ENCODE results near the gene PWWP2B.

PWWP2B gene

DNA sequence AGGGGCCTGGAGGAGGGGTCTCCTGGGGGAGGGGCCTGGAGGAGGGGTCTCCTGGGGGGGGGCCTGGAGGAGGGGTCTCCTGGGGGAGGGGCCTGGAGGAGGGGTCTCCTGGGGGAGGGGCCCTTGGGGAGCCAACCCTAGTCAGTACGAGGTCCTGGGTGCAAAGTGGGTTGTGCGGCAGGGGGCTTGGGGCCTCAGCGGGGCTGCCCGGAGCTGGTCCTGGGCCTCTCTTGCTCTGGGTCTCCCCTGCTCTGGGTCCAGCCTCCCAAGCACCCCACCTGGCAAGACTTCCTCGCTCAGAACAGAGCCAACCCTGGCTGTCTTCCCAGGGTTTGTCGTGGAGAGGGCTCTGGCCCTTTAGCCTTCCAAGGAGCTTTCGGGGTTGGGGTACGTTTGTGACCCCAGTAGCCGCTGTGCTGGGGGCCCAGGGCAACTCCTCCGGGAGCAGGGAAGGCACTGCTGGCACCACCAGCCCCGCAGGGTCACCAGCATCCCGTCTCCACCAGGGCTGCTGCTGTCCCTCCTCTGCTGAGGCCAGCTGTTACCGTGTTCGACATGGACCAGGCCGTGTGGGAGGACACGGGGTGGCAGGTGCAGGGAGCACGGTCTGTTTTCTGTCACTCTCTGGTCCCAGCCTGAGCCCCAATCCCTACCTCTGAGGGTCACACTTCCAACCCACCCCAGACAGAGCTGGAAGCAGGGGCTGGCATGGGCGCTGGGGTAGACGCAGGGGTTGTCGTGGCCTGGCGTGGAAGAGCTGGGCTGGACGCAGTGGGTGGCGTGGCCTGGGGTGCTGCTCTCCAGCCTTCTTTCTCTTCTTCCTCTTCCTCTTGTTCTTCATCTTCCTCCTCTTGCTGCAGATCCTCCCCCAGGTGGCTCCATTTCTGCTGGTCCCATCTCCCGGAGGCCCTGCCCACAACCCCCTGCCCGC is 22.8 kb downstream of the PWWP2B start:
- no peak for DNase-seq (ENCODE audit: low read depth)

DNA sequence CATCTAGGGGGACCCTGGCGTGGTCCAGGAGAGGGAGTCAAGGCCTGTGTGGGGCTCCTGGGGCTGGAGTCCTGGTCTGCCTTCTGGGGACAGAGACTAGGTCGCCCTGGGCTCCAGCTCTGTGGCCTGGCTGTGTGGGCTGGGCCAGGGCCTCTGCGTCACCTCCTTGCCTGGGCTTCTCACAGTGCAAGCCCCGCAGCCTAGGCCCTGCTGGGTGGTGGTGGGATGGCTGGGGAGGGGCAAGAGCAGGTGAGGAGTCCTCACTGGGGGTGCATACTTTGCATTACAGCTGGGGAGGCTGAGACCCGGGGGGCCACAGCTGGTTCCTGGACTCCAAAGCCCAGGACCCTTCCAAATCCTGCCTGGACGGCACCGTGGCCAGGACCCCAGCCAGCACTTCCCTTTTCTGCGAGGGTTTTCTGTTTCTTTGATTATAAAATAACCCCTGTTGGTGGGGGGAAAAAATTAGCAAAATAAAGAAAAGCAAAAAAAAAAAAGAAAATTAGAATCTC is 23.5 kb downstream of the PWWP2B start:
- DNase-seq (ENCODE audit: low read depth) = no peak

DNA sequence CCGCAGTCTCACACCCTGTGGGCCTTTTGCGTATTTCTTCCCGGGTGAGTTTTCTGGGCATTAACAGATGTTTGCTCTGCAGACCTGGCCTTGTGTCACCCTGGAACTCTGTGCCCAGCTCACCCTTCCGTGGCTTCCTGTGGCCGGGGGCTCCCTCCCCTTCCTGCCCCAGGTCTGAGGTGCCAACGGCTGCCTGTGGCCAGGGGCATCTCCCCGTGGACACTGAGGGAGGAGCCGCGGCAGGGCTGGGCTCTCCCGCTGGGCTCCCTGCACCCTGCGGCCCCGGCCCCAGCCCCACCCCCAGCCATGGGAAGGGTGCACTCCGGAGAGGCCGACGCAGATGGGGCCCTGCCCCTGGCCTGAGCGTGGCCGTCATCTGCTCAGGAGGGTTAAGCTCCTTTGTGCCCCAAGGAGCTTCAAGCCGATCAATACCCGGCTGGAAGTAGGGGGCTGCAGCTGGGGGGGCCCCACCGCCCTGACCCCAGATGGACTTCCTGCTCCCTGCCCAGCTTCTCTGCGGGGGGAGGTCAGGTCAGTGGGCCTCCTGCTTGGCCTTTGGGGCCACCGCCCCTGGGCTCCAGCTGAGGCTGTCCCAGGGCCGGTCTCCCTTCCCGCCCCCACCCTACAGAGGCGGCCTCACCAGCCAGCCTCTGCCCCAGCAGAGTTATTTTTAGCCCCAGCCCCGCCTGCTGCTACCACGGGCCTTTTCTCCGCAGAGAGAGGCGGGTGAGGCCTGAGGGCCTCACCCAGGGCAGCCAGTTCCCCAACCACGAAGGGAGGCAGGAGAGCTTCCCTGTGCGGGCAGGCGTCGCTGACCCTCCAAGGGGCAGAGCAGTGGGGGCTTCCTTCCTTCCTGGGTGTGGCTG is 24.2 kb downstream of the PWWP2B start:
- DNase-seq (ENCODE audit: low read depth) = no peak

DNA sequence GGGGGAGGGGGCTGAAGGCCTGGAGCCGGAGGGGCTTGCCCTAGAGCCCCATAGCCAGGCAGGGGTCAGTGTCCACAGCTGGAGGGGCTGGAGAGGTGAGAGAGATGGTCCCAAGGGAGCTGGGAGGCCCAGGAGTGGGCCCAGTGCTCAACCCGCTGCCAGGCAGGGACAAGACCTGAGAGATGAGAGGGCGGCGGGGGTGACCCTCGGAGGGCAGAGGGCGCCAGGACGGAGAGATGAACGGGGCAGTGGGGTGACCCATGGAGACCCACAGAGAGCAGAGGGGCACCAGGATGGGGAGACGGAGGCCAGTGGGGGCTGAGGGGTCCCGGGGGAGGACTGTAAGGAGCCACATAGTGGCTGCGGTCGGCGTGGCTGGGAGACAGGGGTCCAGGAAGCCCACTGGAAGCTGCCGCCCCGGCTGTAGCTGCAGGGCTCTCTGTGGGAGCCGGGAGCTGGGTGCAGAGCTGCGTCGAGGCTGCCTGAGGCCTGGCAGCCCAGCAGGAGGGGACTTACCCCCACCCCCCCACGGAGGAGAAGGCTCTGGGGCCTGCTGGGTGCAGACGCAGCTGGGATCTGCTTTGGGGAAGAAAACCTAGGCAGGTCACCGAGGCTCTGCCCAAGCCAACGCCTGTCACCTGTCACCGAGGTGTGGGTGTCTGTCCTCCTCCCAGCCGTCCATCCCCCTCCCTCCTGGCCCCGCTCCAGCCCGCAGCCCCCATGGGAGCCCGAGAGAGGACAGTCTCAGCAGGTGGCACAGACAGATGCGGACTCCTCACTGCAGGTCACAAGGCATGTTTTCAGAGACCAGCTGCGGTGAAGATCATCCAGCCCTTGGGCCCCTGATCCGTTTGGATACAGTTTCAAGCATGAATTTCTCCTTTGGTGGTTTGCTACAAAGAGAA is 25.1 kb downstream of the PWWP2B start:
- DNase-seq (ENCODE audit: low read depth) = no peak

DNA sequence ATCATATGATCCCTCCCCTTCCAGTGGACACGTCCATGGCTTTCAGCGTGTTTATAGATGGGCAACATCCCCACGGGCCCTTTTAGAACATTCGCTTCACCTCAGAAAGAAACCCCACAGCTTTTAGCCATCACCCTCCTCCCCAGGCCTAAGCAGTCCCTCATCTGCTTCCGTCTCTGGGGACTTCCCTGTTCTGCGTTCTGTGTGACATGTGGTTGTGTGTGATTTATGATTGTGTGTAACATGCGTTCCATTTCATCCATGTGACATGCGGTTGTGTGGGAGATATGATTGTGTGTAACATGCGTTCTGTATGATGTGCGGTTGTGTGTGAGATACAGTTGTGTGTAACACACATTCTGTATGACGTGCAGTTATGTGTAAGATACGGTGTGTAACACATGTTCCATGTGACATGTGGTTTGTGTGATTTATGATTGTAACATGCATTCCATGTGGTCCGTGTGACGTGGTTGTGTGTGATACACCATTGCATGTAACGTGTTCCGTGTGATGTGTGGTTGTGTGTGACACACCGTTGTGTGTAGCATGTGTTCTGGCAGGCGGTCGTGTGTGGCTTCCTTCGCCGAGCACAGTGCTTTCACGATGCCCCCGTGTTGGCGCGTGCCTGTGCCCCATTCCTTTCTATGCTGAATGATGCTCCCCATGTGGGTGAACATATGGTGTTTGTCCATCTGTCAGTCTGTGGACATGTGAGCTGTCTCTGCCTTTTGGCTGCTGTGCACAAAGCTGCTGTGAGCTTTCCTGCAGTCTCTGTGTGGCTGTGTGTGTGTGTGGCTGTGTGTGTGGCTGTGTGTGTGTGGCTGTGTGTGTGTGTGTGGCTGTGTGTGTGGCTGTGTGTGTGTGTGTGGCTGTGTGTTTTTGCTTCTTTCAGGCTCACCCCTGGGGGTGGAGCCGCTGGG is 26.2 kb downstream of the PWWP2B start:
- no peak for DNase-seq (ENCODE audit: low read depth)

DNA sequence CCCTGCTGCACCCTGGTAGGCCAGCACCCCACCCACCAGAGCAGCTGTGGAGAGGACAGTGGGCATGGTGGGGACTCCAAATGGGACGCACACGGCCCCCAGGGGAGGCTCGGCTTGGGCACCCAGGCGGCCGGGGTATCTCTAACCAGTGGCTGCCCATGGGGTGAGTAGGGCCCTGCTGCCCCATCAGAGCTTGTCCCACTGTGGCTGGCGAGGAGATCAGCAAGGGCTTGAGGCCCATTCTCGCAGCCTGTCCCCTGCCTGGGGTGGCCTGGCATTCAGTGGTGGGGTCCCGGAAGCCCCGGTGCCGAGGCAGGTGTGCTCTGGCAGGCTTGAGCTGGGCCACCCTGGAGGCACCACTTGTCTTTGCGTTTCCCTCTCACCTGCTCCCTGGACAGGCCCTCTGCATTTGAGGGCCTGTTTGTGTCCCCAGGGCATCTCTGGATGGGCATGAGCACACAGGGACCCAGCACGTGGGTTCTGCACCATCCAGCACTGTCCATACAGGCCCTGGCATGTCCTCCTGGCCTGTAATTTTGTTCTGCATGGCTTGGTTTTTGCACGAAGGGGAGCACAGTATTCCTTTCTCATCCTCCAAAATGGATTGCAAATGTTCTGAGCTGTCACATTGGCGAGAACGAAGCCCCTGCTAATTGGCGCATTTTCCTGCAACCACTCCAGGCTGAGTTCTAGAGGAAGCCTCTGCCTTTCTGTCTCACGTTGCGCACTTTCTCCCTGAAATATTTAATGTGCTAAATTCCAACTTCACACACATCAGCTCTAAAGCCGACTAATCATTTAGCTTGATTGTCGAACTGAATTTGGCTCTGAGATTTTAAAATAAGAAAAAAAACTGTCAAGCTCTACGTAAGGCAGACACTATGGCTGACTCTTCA is 27.2 kb downstream of the PWWP2B start:
- DNase-seq (ENCODE audit: low read depth) = no peak

DNA sequence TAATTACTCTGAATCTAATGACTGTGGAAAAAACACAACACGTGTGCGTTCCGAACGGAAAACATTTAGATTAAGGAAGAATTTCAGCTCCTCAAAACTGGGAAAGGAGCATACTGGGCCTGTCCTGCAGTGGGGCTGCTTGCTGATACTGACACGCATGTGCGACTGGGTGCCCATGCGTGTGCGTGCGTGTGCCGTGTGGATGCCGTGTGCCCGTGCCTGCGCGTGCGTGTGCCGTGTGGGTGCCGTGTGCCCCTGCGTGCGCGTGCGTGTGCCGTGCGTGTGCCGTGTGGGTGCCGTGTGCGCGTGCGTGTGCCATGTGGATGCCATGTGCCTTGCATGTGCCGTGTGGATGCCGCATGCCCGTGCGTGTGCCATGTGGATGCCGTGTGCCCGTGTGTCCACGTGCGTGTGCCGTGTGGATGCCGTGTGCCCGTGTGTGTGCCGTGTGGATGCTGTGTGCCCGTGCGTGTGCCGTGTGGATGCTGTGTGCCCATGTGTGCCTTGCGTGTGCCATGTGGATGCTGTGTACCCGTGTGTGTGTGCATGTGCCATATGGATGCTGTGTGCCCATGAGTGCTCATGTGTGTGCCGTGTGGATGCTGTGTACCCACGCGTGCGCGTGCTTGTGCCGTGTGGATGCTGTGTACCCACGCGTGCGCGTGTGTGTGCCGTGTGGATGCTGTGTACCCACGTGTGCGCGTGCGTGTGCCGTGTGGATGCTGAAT is 28.2 kb downstream of the PWWP2B start:
- no peak for DNase-seq (ENCODE audit: low read depth)

DNA sequence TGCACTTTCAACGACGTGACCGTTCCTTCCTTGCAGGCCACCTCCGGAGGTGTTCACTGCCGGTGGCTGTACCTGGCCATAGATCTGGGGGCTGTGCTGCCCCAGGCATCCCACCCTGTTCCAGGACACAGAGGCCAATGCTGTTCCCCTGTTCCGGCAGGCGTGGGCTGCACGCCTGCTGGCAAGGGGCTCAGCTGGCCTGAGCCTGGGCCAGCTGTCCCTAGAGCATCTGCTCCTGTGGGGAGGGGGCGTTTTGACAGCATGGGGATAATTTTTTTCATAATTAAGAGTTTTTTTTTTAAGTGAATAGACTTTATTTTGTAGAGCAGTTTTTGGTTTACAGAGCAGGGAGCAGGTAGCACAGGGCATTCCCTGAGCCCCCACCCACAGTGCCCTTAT is 28.8 kb downstream of the PWWP2B start:
- no peak for DNase-seq (ENCODE audit: low read depth)

DNA sequence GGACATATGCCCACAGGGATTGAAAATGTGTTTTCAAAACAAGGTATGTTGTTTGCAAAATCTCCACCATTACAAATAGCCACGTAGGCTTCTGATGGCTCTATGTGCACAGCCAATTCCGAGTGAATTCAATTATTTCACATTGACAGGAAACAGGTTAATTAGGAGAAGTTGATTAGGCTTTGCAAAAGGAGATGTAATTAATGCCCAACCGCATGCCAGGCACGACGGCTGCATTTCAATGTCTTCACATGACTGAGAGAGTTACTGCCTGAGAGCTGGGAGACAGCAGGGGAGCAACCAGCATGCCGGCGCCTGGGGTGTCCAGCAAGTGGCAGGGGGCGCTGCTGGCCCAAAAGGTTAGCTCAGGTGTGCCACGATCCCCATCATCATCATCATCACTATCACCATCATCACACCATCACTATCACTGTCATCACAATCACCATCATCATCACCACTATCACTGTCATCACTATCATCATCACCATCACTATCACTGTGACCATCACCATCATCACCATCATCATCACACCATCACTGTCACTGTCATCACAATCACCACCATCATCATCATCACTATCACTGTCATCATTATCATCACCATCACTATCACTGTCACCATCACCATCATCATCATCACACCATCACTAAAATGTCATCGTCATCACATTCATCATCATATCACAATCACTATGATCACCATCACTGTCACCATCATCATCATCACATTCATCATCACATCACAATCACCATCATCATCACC is 30.2 kb downstream of the PWWP2B start:
- no peak for DNase-seq (ENCODE audit: low read depth)

DNA sequence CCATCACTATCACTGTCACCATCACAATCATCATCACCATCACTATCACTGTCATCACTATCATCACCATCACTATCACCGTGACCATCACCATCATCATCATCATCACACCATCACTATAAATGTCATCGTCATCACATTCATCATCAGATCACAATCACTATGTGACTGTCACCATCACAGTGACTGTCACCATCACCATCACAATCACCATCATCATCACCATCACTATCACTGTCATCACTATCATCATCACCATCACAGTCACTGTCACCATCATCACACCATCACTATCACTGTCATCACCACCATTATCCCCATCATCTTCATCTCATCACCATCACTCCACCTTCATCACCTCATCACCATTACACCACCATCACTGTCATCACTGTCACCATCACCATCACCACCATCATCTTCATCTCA is 31.0 kb downstream of the PWWP2B start:
- no peak for DNase-seq (ENCODE audit: low read depth)

DNA sequence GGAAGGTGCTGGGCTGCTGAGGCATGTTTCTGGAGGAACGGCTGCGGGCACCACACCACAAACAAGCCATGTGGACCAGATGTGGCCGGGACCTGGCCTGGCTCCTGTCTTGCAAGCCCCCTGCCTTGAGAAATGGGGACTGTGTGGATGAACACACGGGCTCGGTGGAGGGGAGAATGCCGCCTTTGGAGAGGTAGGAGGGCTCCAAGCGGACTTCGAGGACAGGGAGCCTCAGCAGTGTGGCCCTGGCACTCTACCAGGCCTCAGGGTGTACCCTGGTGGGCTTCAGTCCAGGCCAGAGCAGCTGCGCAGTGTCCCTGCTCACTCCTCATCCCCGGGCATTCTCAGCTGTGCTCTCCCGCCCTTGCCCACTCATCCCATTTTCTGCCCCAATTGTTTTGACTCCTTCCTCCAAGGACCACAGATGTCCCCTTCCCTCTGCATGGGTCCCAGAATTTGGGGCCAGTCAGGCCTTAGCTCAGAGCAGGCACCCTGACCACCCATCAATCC is 31.5 kb downstream of the PWWP2B start:
- DNase-seq (ENCODE audit: low read depth) = no peak

DNA sequence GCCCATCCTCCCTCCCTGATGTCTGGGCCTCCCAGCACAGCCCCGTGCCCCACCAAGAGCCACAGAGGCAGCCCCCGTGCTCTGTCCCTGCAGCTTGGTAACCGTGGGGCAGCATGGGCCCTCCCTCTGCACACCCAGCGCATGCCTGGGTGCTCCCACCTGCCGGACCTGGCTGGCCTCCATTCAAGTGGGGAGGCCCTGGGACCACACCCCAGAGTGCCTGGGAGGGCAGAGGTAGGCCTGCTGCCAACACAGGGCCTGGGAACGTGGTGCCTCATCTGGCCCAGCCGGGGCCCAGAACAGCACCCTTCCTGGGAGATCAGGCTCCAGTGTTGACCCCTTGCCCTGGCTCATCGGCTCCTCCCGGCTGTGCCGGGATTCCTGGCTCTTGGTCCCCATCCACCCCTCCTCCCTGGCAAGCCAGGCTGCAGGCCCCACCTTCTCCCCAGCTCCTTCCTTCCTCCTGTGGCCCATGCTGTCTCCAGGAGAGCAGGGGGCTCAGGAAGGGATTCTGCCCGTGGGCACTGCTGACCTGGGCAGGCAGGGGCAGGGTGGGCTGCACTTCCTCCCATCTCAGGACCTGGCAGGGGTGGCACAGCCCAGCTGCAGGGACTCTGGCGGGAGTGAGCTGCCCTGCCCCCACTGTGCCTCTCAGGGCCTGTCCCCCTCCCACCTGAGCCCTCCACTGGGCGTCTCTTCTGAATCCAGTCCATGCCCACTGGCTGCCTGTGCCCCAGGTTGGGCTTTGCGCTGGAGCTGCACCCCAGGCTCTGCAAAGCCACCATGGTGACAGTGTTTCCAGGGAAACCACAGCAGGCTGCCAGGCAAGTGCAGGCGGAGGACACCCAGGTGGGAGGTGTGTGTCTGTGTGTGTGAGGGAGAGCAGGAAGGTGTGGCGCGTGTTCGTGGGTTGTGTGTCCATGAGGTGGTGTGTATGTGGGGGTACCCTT is 32.6 kb downstream of the PWWP2B start:
- no peak for DNase-seq (ENCODE audit: low read depth)

DNA sequence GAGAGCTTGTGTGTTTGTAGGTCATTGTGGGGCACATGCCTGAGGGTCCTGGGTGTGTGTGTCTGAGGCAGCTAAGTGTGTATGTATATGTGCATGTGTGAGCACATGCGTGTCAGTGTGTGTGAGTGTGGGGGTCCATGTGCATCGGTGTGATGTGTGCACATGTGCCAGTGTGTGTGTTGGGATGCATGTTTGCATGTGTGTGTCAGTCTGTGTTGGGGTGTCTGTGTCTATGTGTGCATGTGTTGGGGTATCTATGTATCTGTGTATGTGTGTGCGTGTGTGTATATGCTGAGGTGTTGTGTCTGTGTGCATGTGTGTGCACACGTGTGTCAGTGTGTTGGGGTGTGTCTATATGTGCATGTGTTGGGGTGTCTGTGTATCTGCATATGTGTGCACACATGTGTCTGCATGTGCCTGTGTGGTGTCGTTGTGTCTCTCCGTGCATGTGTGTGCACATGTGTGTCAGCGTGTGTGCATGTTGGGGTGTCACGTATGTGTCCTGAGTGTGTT is 33.3 kb downstream of the PWWP2B start:
- DNase-seq (ENCODE audit: low read depth) = no peak

DNA sequence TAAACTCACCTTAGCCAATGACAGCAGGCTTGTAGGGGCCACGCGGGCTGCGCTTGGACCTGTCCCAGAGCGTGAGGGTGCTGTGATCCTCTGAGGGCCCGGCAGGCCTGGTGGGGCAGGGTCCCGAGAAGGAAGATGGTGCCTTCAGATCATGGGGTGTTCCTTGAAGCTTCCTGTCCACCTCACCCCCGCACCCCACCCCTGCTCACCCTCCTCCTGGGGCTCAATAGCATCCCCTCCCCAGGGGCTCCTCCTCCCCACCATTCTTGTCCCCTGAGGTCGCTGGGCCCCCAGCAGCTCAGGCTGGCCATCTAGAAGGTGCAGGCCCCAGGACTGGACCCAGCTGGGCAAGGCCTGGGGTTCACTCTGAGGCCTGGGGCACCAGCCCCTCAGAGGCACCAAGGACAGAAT is 33.9 kb downstream of the PWWP2B start:
- no peak for DNase-seq (ENCODE audit: low read depth)

DNA sequence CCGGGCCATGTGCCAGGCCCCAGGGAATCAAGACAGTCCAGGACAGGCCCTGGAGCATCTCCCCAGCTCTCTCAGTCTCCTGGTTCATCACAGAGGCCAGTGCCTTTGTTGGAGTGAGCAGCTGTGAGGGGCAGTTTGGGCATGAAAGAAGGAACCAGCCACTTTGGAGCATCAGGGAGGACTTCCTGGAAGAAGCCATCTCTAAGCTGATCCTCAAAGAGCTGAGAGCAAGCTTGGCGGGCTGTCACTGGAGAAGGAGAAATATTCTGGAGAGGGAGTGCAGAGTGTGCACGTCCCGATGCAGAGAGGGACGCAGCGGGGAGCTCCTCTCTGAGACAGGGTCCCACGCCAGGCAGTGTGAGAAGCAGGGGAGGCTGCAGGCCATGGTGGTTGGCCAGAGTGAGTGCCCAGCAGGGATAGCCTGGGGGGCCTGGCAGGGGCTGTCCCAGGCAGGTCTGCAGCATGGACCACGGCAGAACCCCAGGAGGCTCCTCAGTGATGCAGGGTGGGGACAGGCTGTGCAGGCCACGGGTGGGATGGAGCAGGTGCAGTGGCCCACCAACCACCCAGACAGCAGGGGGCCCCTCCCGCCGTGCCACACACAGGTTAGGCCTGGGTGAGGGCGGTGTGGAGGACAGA is 34.7 kb downstream of the PWWP2B start:
- DNase-seq (ENCODE audit: low read depth) = no peak

DNA sequence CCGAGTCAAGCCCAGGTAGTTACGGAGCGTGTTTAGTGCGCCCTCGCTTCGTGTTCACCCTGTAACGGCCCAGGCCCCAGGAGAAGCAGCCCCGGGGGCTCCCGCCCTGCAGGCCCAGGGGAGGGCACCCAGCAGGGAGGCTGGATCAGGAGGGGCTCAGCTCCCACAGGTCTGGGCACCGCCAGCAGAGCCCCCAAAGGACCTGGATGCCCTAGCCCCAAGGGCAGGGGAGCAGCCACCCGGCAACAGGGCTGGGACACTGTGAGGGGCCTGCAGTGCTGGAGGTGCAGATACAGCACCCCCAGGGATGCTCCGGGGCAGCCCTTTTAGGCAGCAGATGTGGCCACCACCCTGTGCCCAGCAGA is 35.2 kb downstream of the PWWP2B start:
- no peak for DNase-seq (ENCODE audit: low read depth)
